COLO668 (cell line): ENCODE data around the gene TMBIM4.
A peak's percentile ranks its signal among the peaks of the same experiment; 100 is the strongest.
"Not testable (repeated sequence)": the region's sequence is repeated elsewhere in the genome, so short reads cannot be mapped to it uniquely, and the experiment has no call there.

Experiments
- DNase-seq: peaks from one replicate; lab custom pipeline; 2025; ENCODE audit not compliant: unreplicated experiment; lab: John Stamatoyannopoulos, UW

The TMBIM4 gene, protein sequence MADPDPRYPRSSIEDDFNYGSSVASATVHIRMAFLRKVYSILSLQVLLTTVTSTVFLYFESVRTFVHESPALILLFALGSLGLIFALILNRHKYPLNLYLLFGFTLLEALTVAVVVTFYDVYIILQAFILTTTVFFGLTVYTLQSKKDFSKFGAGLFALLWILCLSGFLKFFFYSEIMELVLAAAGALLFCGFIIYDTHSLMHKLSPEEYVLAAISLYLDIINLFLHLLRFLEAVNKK

DNA sequence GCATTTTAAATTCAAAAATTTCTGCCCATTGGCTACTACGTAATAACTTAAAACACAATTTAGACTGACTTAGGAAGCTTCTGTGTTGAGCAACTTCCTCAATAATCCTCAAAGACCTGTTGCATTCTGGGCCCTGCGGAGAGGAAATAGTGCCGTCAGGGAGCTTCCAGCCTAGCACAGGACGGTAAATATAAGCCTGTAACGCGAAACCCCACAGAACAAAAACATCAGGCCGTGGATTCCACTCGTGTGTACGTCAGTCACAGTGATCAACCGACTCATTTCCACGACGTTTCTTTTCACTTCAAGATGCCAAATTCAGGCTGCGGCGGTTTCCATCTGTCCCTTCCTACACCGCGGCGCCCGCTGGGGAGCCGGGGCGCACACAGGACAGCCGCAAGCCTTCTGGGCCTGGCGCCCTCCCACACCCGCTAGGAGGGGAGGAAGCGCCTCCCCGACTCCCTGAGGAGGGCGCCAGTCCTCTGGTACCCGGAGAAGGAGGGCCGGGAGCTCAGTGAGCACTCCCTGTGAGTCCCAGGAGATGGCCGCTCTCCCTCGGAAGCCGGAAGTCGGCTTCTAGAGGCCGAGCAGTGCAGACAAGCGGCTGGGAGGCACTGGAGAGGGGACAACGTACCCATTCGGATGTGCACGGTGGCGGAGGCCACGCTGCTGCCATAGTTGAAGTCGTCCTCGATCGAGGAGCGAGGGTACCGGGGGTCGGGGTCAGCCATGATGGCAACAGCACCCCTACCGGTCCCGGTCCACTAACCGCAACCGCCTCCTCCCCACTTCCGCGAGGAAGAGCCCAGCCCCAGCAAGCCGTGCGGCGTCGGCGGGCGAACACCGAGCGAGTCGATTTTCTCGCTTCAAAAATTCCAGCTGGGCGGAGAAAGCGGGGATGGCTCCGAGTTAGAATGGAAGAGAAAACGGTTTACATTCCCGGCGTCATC lies at the start of gene TMBIM4:
Gene TMBIM4, minus strand, starts transcription at position 776 of the 950 bp plus-strand sequence. Its CDS starts 45 bp downstream, at position 731.
- peak; percentile 93 for DNase-seq

DNA sequence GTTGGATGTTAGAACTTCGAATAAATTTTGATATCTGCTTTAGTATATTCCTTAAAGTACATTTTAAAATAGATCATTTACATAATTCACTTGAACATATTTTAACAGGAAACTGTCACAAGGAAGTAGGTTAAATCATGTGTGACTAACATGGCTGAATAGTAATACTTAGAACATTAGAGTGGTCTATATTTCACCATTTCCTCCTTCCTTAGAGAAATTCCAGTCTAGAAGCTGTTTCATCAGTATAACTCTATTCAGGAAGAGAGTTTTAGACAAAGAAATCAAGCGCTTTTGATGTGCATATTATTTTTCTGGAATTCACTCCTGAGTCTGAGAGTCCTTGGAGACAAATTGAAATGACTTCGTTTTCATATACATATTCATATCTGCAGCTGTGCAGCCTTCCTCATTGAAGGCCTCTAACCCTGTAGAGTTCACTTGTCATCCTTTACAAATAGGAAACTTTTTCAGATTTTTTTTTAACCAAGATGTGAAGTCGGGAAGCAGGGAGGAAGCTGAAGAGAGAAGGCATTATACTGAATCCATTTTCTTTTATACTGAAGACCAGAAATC lies 47.6 kb upstream of the TMBIM4 start:
- no peak for DNase-seq

GRCh38 chr12:66213011-66213410 lies 43.2 kb upstream of the TMBIM4 start:
- not testable (repeated sequence) for DNase-seq

DNA sequence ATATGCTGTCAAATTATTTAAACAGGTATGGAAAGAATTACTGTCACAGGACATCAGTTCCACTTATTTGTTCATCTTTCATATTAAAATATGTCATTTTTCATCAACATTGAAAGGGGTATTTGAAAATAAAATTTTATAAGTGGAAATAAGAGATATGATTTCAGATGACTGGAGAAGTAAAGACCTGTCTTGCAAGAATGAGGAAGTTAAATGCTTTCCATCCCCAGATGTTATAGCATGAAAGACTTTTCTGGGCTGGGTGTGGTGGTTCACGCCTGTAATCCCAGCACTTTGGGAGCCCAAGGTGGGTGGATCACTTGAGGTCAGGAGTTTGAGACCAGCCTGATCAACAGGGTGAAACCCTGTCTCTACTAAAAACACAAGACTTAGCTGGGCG lies 41.8 kb upstream of the TMBIM4 start:
- not testable (repeated sequence) for DNase-seq

DNA sequence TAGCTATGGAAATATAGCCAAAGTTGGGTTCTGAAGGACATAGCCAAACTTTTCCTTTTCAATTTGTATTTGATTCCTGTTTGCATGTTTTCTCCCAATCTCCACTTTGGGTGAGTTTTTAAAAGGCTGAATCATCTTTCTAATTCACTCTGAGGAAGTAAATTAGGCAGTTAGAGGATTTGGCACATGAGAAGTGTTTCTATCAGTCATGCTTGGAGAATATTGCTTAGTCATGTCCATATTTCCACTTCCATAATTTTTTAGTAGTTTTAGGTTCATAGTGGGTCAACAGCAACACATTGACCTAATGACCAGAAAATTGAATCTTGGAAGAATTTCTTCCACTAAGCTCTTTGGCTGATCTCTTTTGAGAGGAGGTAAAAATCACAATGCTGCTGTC lies 41.0 kb upstream of the TMBIM4 start:
- DNase-seq: no peak

DNA sequence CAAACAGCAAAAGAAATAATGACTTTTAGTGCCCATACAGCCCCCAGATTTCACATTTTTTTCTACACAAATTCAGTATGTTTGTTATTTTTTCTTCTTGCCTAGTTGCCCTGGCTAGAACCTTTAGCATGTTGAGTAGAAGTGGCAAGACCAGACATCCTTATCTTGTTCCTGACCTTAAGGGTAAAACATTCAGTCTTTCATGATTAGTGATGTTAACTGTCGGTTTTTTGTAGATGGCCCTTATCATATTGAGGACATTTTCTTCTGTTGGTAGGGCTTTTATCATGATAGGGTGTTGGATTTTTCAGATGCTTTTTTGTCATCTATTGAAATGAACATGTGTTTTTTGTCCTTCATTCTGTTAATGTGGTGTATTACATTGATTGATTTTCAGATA lies 36.3 kb upstream of the TMBIM4 start:
- DNase-seq: no peak

DNA sequence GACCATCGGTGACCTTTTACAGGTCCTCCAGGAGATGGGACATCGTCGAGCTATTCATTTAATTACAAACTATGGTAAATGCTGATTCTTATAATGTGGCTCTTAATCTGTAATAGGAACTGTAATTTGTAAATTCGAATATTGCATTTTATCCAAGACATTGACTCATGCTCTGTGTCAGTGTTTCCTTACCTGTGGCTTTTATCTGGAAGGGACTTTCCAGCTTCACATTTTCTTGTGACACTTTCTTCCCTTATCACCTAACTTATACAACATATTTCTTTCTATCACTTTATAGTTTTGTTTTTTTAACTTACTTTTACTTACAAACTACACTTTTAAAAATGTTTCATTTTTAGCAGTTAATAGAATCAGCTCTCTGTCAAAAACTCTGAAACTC lies 34.0 kb upstream of the TMBIM4 start:
- DNase-seq: no peak

DNA sequence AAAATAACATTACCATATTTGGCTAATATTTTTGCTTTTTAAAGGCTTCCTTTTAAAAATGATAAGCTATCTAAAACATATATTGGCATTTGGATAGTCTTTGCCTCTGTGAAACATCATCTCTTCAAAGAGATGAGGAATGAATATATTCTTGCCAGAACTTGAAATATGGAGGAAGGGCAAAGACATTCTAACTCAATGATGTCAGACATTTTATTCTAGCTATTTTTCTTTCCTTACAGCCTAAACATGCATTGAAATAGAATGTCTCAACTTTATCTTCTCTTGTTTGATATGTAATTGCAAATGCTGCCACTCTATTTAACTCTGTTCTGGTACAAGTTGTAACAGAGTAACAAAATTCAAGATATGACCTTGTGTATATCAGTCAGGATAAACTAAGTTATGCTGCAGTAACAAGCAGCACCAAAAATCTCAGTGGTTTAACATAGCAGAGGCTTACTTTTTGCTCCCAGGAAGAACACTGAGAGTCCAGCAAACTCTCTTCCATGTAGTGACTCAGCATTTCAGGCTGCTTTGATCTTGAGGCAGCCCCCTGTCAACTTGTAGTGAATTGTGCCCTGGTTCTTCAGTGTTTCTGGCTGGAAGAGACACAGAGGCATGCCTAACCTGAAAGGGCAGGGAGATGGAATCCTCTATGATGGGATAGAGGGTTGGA lies 30.2 kb upstream of the TMBIM4 start:
- no peak for DNase-seq

- no peak for DNase-seq
These were observed 29.3 kb upstream of the TMBIM4 start for GRCh38 chr12:66199141-66199540.

DNA sequence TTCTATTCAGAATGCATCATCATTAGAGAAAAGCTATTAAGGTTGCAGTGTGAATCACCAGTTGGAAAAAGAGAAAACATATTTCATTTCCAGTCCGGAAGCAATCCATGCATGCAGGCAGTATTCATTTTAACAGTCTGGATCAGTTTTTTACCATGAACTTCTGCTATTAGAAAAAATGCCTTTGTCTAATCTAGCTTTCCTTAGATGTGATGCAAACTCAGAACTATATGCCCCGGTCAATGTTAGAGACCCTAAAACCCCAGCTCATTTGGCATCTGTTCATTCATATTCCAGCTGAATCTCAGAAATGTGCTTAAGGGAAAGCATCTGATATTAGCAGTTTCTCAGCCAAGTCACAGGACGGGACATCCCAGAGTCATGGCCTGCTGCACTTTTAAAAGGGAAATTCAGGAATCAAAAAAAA lies 27.7 kb upstream of the TMBIM4 start:
- no peak for DNase-seq

- DNase-seq: no peak
These were observed 27.0 kb upstream of the TMBIM4 start for GRCh38 chr12:66196806-66197205.

- no peak for DNase-seq
These were observed 25.4 kb upstream of the TMBIM4 start for GRCh38 chr12:66195242-66195641.

DNA sequence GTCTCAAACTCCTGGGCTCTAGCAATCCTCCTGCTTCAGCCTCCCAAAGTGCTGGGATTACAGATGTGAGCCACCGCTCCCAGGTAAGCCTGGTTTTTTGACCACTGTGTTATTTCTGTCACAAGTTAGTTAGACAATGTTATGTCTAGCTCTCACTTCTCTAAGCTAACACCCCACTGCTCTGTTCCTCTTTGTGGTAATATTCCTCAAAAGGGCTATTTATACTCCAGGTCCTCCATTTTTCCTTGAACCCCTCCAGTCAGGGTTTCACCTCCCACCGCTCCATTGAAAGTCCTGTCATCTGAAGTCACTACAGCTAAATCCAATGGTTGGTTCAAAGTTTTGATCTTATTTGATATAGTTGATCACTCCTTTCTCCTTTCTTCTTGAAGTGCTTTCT lies 24.3 kb upstream of the TMBIM4 start:
- DNase-seq: no peak

GRCh38 chr12:66191547-66192126 lies 21.8 kb upstream of the TMBIM4 start:
- DNase-seq: peak; percentile 83

- DNase-seq: peak; percentile 39
These were observed 20.9 kb upstream of the TMBIM4 start for GRCh38 chr12:66190519-66191370.

GRCh38 chr12:66189889-66190288 lies 20.1 kb upstream of the TMBIM4 start:
- DNase-seq: no peak

DNA sequence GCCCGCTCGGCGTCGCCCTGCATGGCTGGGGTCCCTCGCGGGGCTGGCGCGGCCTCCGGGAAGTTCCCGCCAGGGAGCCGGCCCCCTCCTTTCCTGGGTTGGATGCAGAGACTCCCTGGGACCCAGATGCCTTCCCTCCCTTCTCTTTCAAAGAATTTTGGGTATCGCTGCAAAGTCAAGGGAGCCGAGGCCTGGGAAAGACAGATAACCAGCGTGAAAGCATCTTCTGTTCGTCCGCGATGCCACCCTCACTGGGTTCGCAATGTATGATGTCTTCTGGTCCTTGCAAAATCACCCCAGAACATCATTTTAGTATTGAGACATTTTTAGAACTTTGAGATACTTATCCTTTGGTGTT lies 19.7 kb upstream of the TMBIM4 start:
- no peak for DNase-seq

GRCh38 chr12:66188584-66189485 lies 19.0 kb upstream of the TMBIM4 start, which contains the start of gene IRAK3:
Gene IRAK3, plus strand, starts transcription at chr12:66189214. Its CDS starts 86 bp downstream, at chr12:66189300.
- peak; percentile 91 for DNase-seq

DNA sequence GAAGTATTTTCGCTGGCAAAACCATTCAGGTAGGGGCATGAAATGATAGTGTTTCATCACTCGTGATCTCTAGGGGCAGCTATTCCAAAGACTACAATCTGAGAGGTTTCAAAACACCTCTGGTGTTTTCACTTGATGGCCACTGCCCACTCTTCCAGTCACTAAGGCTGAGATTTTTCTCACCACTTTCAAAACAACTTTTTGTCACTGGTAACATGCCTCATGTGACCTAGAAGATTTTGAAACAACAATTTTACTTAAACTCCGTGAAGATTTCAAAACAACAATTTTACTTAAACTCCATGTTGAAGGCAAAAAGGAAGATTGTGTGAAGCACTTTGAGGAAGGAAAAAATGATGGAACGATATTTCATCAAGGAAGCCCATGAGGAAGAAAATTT lies 18.0 kb upstream of the TMBIM4 start:
- no peak for DNase-seq
